Neural progenitor cell (in vitro differentiated cells): Measurements from ENCODE around the gene SH2D3A. TPM values are rescaled to one million over a fixed set of nuclear protein-coding genes. Genes with fewer than 3 reads are reported as not detected.

ENCODE experiments used
- DNase-seq: peaks from one replicate; pipeline ENCODE4 v3.0.0-alpha.2; 2016; ENCODE audit warnings: low spot score
- H2AFZ ChIP-seq: fragments of 200-600 bp; sonication (generic); replicated peaks from 2 replicates; pipeline ENCODE4 v1.6.1; 2016; ENCODE audit warnings: antibody characterized with exemption
- H3F3A ChIP-seq: fragments of 200-600 bp; sonication (generic); 2 replicates; pipeline ENCODE4 v1.6.1; 2016; ENCODE audit warnings: antibody characterized with exemption, low read depth
- H3K27ac ChIP-seq: fragments of 200-600 bp; sonication (generic); 2 replicates; pipeline ENCODE4 v1.5.1; 2016; ENCODE audit warnings: mild to moderate bottlenecking
- H3K27me3 ChIP-seq: fragments of 200-600 bp; sonication (generic); 2 replicates; pipeline ENCODE4 v1.6.1; 2016; ENCODE audit warnings: mild to moderate bottlenecking, moderate library complexity
- H3K36me3 ChIP-seq: fragments of 200-600 bp; sonication (generic); 2 replicates; pipeline ENCODE4 v1.5.1; 2016
- H3K4me1 ChIP-seq: fragments of 200-600 bp; sonication (generic); 2 replicates; pipeline ENCODE4 v1.6.1; 2016; ENCODE audit warnings: mixed run types
- H3K4me2 ChIP-seq: fragments of 200-600 bp; sonication (generic); 2 replicates; pipeline ENCODE4 v1.6.1; 2016
- H3K4me3 ChIP-seq: fragments of 200-600 bp; sonication (generic); 2 replicates; pipeline ENCODE4 v1.5.1; 2016
- H3K79me2 ChIP-seq: fragments of 200-600 bp; sonication (generic); 2 replicates; pipeline ENCODE4 v1.6.1; 2016; ENCODE audit warnings: low read depth
- H3K9ac ChIP-seq: fragments of 200-600 bp; sonication (generic); 2 replicates; pipeline ENCODE4 v1.6.1; 2016
- H3K9me3 ChIP-seq: fragments of 200-600 bp; sonication (generic); 2 replicates; pipeline ENCODE4 v1.5.1; 2016; ENCODE audit warnings: low read depth
- H4K20me1 ChIP-seq: fragments of 200-600 bp; sonication (generic); 2 replicates; pipeline ENCODE4 v1.6.1; 2016; ENCODE audit warnings: low read depth
- H3K27ac Mint-ChIP-seq: 3 replicates; pipeline ENCODE4 v1.8.0; 2021; ENCODE audit warnings: mixed read lengths
- H3K27me3 Mint-ChIP-seq: 2 replicates; pipeline ENCODE4 v1.8.0; 2022; ENCODE audit warnings: low read depth, mild to moderate bottlenecking, inconsistent platforms, moderate library complexity, mixed read lengths; ENCODE audit not compliant: insufficient read depth
- H3K36me3 Mint-ChIP-seq: 3 replicates; pipeline ENCODE4 v1.8.0; 2021; ENCODE audit warnings: mixed read lengths
- H3K4me1 Mint-ChIP-seq: 3 replicates; pipeline ENCODE4 v1.8.0; 2021; ENCODE audit warnings: mixed read lengths
- H3K4me3 Mint-ChIP-seq: 3 replicates; pipeline ENCODE4 v1.8.0; 2021; ENCODE audit warnings: mild to moderate bottlenecking, moderate library complexity, mixed read lengths
- H3K9me3 Mint-ChIP-seq: 3 replicates; pipeline ENCODE4 v1.8.0; 2020; ENCODE audit warnings: mixed read lengths
- CTCF ChIP-seq: fragments of 200-600 bp; sonication (generic); IDR thresholded peaks from 2 replicates; pipeline ENCODE4 v1.5.1; 2017; ENCODE audit warnings: antibody characterized with exemption, mild to moderate bottlenecking
- EZH2 ChIP-seq: fragments of 200-600 bp; sonication (generic); IDR thresholded peaks from 2 replicates; pipeline ENCODE4 v1.6.1; 2017; ENCODE audit warnings: antibody characterized with exemption, mild to moderate bottlenecking, moderate library complexity
- EZH2phosphoT487 ChIP-seq: fragments of 200-600 bp; sonication (generic); IDR thresholded peaks from 2 replicates; pipeline ENCODE4 v1.6.1; 2017; ENCODE audit warnings: antibody characterized with exemption
- total RNA-seq: library from RNA; depleted of rRNA; stranded (reverse); fragments of >200 nt; gene quantifications from 2 replicates; pipeline ENCODE4 v1.2.3, GENCODE V29; 2015; ENCODE audit warnings: low replicate concordance

The SH2D3A gene
- total RNA-seq, 1 donor from 2014 or later, result 0.65 TPM

- Histone ChIP-seq H3K4me3 (no peak overlapping the region), H3K4me1 (no peaks in the 10 kb centered on the region), H3K4me2 (no peak overlapping the region), H4K20me1 (no peaks in the 10 kb centered on the region), H3K9ac (no peak overlapping the region), H3K27me3 (no peaks in the 10 kb centered on the region), H2AFZ (no peak overlapping the region), H3K36me3 (no peaks in the 10 kb centered on the region), H3K27ac (no peak overlapping the region), H3F3A (no peaks in the 10 kb centered on the region), H3K79me2 (no peaks in the 10 kb centered on the region), H3K9me3 (no peaks in the 10 kb centered on the region)
- peaks cover 7% of the 10 kb centered on the region for H3K4me1 Mint-ChIP-seq
- H3K9me3 Mint-ChIP-seq, result no peaks in the 10 kb centered on the region
- no peak overlapping the region for H3K4me3 Mint-ChIP-seq
- no peak for DNase-seq
- H3K36me3 Mint-ChIP-seq, result no peaks in the 10 kb centered on the region
- peak overlapping the region; percentile 42 for H3K27ac Mint-ChIP-seq
- H3K27me3 Mint-ChIP-seq, result peaks cover 9% of the 10 kb centered on the region
- TF ChIP-seq EZH2phosphoT487, result no peak
- TF ChIP-seq CTCF, result no peak
- TF ChIP-seq EZH2, result no peak
These were observed 42.4 kb downstream of the SH2D3A start for GRCh38 chr19:6724631-6725492.

- DNase-seq, result no peak
- H3K9ac ChIP-seq, result no peak overlapping the region
- no peaks in the 10 kb centered on the region for H3K9me3 Mint-ChIP-seq
- H3K4me1 Mint-ChIP-seq, result peaks cover 7% of the 10 kb centered on the region
- H3F3A ChIP-seq, result no peaks in the 10 kb centered on the region
- H3K27ac ChIP-seq, result no peak overlapping the region
- H3K27me3 ChIP-seq, result no peaks in the 10 kb centered on the region
- H3K27ac Mint-ChIP-seq, result no peak overlapping the region
- H3K36me3 ChIP-seq, result no peaks in the 10 kb centered on the region
- H3K36me3 Mint-ChIP-seq, result no peaks in the 10 kb centered on the region
- H3K4me3 Mint-ChIP-seq, result no peak overlapping the region
- H3K9me3 ChIP-seq, result no peaks in the 10 kb centered on the region
- no peak overlapping the region for H3K4me2 ChIP-seq
- no peaks in the 10 kb centered on the region for H3K79me2 ChIP-seq
- H3K4me3 ChIP-seq, result no peak overlapping the region
- H3K27me3 Mint-ChIP-seq, result peaks cover 8% of the 10 kb centered on the region
- no peak overlapping the region for H2AFZ ChIP-seq
- no peaks in the 10 kb centered on the region for H3K4me1 ChIP-seq
- TF ChIP-seq EZH2phosphoT487, result no peak
- no peak for TF ChIP-seq EZH2
- no peak for TF ChIP-seq CTCF
- no peaks in the 10 kb centered on the region for H4K20me1 ChIP-seq
These were observed 43.5 kb downstream of the SH2D3A start for GRCh38 chr19:6723738-6724137.

- no peaks in the 10 kb centered on the region for H3K79me2 ChIP-seq
- no peak overlapping the region for H3K4me2 ChIP-seq
- no peak overlapping the region for H3K27ac ChIP-seq
- H3F3A ChIP-seq, result no peaks in the 10 kb centered on the region
- H3K27me3 ChIP-seq, result no peaks in the 10 kb centered on the region
- no peak for DNase-seq
- H3K4me1 ChIP-seq, result no peaks in the 10 kb centered on the region
- Mint-ChIP-seq H3K4me3 (no peak overlapping the region), H3K27me3 (peaks cover 11% of the 10 kb centered on the region), H3K9me3 (no peaks in the 10 kb centered on the region), H3K4me1 (peaks cover 7% of the 10 kb centered on the region), H3K36me3 (no peaks in the 10 kb centered on the region), H3K27ac (no peak overlapping the region)
- no peaks in the 10 kb centered on the region for H4K20me1 ChIP-seq
- TF ChIP-seq EZH2phosphoT487, result no peak
- TF ChIP-seq EZH2, result no peak
- no peak for TF ChIP-seq CTCF
- H3K9ac ChIP-seq, result no peak overlapping the region
- H3K4me3 ChIP-seq, result no peak overlapping the region
- H3K9me3 ChIP-seq, result no peaks in the 10 kb centered on the region
- no peaks in the 10 kb centered on the region for H3K36me3 ChIP-seq
- H2AFZ ChIP-seq, result no peak overlapping the region
These were observed 44.1 kb downstream of the SH2D3A start for GRCh38 chr19:6723108-6723618.
